ENCODE data around the gene DIAPH1.

GRCh38 chr5:141490771-141491170 is 128.0 kb downstream of the DIAPH1 start:
- no peak for TF ChIP-seq HNF4A (conservative IDR thresholded peaks at IDR 0.05)
- TF ChIP-seq, protein P1, sequence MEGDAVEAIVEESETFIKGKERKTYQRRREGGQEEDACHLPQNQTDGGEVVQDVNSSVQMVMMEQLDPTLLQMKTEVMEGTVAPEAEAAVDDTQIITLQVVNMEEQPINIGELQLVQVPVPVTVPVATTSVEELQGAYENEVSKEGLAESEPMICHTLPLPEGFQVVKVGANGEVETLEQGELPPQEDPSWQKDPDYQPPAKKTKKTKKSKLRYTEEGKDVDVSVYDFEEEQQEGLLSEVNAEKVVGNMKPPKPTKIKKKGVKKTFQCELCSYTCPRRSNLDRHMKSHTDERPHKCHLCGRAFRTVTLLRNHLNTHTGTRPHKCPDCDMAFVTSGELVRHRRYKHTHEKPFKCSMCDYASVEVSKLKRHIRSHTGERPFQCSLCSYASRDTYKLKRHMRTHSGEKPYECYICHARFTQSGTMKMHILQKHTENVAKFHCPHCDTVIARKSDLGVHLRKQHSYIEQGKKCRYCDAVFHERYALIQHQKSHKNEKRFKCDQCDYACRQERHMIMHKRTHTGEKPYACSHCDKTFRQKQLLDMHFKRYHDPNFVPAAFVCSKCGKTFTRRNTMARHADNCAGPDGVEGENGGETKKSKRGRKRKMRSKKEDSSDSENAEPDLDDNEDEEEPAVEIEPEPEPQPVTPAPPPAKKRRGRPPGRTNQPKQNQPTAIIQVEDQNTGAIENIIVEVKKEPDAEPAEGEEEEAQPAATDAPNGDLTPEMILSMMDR (IDR thresholded peaks at IDR 0.05; ENCODE audit: low read depth, low read length, missing input control): no peak
- TF ChIP-seq REST (IDR thresholded peaks at IDR 0.05): no peak
- TF ChIP-seq YY1 (IDR thresholded peaks at IDR 0.05): no peak
- TF ChIP-seq JUND (IDR thresholded peaks at IDR 0.05): no peak
- TF ChIP-seq FOXA1 (IDR thresholded peaks at IDR 0.05): no peak
- no peak for TF ChIP-seq SP1 (IDR thresholded peaks at IDR 0.05)
- no peak for TF ChIP-seq MAX (IDR thresholded peaks at IDR 0.05)
- TF ChIP-seq TAF1 (conservative IDR thresholded peaks at IDR 0.05): no peak
- no peak for TF ChIP-seq RAD21 (IDR thresholded peaks at IDR 0.05)
- TF ChIP-seq, protein P2, sequence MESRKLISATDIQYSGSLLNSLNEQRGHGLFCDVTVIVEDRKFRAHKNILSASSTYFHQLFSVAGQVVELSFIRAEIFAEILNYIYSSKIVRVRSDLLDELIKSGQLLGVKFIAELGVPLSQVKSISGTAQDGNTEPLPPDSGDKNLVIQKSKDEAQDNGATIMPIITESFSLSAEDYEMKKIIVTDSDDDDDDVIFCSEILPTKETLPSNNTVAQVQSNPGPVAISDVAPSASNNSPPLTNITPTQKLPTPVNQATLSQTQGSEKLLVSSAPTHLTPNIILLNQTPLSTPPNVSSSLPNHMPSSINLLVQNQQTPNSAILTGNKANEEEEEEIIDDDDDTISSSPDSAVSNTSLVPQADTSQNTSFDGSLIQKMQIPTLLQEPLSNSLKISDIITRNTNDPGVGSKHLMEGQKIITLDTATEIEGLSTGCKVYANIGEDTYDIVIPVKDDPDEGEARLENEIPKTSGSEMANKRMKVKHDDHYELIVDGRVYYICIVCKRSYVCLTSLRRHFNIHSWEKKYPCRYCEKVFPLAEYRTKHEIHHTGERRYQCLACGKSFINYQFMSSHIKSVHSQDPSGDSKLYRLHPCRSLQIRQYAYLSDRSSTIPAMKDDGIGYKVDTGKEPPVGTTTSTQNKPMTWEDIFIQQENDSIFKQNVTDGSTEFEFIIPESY (IDR thresholded peaks at IDR 0.05): no peak
- no peak for TF ChIP-seq RXRA (IDR thresholded peaks at IDR 0.05)

Data from liver (tissue), 3 donors.